HEK293 (cell line): ENCODE measurements around the gene PIP5KL1.

ENCODE experiments used
- BCL11B ChIP-seq: fragments of 450-650 bp; formaldehyde crosslinking; IDR thresholded peaks from 2 replicates; pipeline ENCODE4 v1.5.1; 2016; ENCODE audit warnings: low read depth, missing biosample characterization, missing genetic modification characterization
- FEZF1 ChIP-seq: fragments of 450-650 bp; formaldehyde crosslinking; IDR thresholded peaks from 2 replicates; pipeline ENCODE4 v1.5.1; 2016; ENCODE audit warnings: missing biosample characterization, missing genetic modification characterization
- GLIS2 ChIP-seq: fragments of 450-650 bp; formaldehyde crosslinking; IDR thresholded peaks from 2 replicates; pipeline ENCODE4 v1.5.1; 2016; ENCODE audit warnings: missing biosample characterization, missing genetic modification characterization
- KLF17 ChIP-seq: fragments of 450-650 bp; formaldehyde crosslinking; IDR thresholded peaks from 2 replicates; pipeline ENCODE4 v1.5.1; 2016; ENCODE audit warnings: missing biosample characterization, missing genetic modification characterization
- REPIN1 ChIP-seq: fragments of 450-650 bp; formaldehyde crosslinking; IDR thresholded peaks from 2 replicates; pipeline ENCODE4 v1.5.1; 2017; ENCODE audit warnings: missing biosample characterization, missing genetic modification characterization, low read depth
- SP7 ChIP-seq: fragments of 450-650 bp; formaldehyde crosslinking; IDR thresholded peaks from 2 replicates; pipeline ENCODE4 v1.5.1; 2016; ENCODE audit warnings: missing biosample characterization, missing genetic modification characterization
- ZFP69B ChIP-seq: fragments of 450-650 bp; formaldehyde crosslinking; IDR thresholded peaks from 2 replicates; pipeline ENCODE4 v1.5.1; 2016; ENCODE audit warnings: missing biosample characterization, missing genetic modification characterization
- ZNF121 ChIP-seq: fragments of 450-650 bp; formaldehyde crosslinking; IDR thresholded peaks from 2 replicates; pipeline ENCODE4 v1.5.1; 2016; ENCODE audit warnings: missing biosample characterization, missing genetic modification characterization
- ZNF184 ChIP-seq: fragments of 450-650 bp; IDR thresholded peaks from 2 replicates; pipeline ENCODE4 v1.5.1; 2018; ENCODE audit warnings: missing biosample characterization, mild to moderate bottlenecking, missing genetic modification characterization
- ZNF26 ChIP-seq: fragments of 450-650 bp; formaldehyde crosslinking; IDR thresholded peaks from 2 replicates; pipeline ENCODE4 v1.5.1; 2016; ENCODE audit warnings: missing biosample characterization, missing genetic modification characterization
- ZNF366 ChIP-seq: fragments of 450-650 bp; formaldehyde crosslinking; conservative IDR thresholded peaks from 2 replicates; pipeline ENCODE4 v1.5.1; 2016; ENCODE audit warnings: missing biosample characterization, missing genetic modification characterization
- ZNF404 ChIP-seq: fragments of 450-650 bp; formaldehyde crosslinking; IDR thresholded peaks from 2 replicates; pipeline ENCODE4 v1.5.1; 2017; ENCODE audit warnings: missing biosample characterization, missing genetic modification characterization
- ZNF560 ChIP-seq: fragments of 450-650 bp; formaldehyde crosslinking; IDR thresholded peaks from 2 replicates; pipeline ENCODE4 v1.5.1; 2017; ENCODE audit warnings: missing biosample characterization, missing genetic modification characterization, borderline replicate concordance
- ZNF600 ChIP-seq: fragments of 450-650 bp; formaldehyde crosslinking; IDR thresholded peaks from 2 replicates; pipeline ENCODE4 v1.5.1; 2016; ENCODE audit warnings: missing biosample characterization, missing genetic modification characterization
- ZSCAN23 ChIP-seq: fragments of 450-650 bp; formaldehyde crosslinking; IDR thresholded peaks from 2 replicates; pipeline ENCODE4 v1.5.1; 2016; ENCODE audit warnings: missing biosample characterization, missing genetic modification characterization
- TF ChIP-seq, protein P1 (sequence below): fragments of 450-650 bp; formaldehyde crosslinking; IDR thresholded peaks from 2 replicates; pipeline ENCODE4 v1.5.1; 2016; ENCODE audit warnings: missing biosample characterization, missing genetic modification characterization, borderline replicate concordance
- TF ChIP-seq, protein P2 (sequence below): fragments of 450-650 bp; formaldehyde crosslinking; IDR thresholded peaks from 2 replicates; pipeline ENCODE4 v1.5.1; 2017; ENCODE audit warnings: missing biosample characterization, missing genetic modification characterization
- TF ChIP-seq, protein P3 (sequence below): fragments of 450-650 bp; formaldehyde crosslinking; IDR thresholded peaks from 2 replicates; pipeline ENCODE4 v1.5.1; 2016; ENCODE audit warnings: missing biosample characterization, missing genetic modification characterization
- TF ChIP-seq, protein P4 (sequence below): fragments of 450-650 bp; formaldehyde crosslinking; IDR thresholded peaks from 2 replicates; pipeline ENCODE4 v1.5.1; 2016; ENCODE audit warnings: missing biosample characterization, missing genetic modification characterization
- TF ChIP-seq, protein P5 (sequence below): fragments of 450-650 bp; formaldehyde crosslinking; IDR thresholded peaks from 2 replicates; pipeline ENCODE4 v1.5.1; 2016; ENCODE audit warnings: missing biosample characterization, missing genetic modification characterization

The PIP5KL1 gene

DNA sequence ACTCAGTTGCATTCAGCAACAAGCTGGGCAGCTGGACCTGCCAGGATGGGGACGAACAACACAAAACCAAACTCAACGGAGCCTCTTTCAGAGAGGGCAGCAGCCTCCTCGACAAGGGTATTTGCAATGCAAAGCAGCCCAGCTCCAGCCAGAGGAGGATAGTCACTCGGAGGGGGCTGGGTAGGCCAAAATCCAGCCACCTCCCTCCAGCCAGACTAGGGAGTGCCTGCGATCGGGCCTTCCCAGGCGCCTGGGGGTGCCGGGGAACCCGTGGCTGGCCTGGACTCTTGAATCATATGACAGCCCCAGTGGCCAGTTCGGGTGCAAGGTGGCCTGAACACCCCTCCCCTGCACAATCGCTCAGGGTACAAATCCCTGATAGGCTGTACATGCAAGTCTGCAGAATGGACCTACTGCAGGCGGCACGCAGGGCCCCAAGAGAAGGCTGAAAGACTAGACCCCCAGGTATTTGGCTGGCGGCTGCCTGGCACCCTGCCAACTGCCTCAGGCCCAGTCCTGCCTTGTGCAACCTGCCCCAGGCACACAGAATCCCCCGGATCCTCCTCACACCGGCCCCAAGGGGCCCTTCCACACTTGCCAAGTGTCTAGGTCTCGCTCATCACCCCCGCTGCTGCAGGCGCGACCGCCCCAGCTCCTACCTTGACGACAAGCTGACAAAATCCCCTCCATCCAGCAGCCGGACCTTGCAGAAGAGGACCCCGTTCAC is 48.9 kb upstream of the PIP5KL1 start (continued):
- TF ChIP-seq KLF17 (tag by site-specific recombination) (no peak), ZNF26 (tag by site-specific recombination) (no peak), ZNF184 (tag by site-specific recombination) (peak; percentile 83), ZNF404 (tag by site-specific recombination) (no peak), SP7 (tag by site-specific recombination) (peak; percentile 18; the same call in 1 of the 2 replicates), GLIS2 (tag by site-specific recombination) (peak; percentile 64), ZNF366 (no peak), FEZF1 (tag by site-specific recombination) (no peak), ZSCAN23 (tag by site-specific recombination) (no peak), BCL11B (no peak), ZNF121 (tag by site-specific recombination) (no peak), REPIN1 (tag by site-specific recombination) (no peak), ZNF560 (no peak), ZFP69B (tag by site-specific recombination) (no peak), ZNF600 (tag by site-specific recombination) (no peak; the same call in 1 of the 2 replicates)
- TF ChIP-seq, protein P1, sequence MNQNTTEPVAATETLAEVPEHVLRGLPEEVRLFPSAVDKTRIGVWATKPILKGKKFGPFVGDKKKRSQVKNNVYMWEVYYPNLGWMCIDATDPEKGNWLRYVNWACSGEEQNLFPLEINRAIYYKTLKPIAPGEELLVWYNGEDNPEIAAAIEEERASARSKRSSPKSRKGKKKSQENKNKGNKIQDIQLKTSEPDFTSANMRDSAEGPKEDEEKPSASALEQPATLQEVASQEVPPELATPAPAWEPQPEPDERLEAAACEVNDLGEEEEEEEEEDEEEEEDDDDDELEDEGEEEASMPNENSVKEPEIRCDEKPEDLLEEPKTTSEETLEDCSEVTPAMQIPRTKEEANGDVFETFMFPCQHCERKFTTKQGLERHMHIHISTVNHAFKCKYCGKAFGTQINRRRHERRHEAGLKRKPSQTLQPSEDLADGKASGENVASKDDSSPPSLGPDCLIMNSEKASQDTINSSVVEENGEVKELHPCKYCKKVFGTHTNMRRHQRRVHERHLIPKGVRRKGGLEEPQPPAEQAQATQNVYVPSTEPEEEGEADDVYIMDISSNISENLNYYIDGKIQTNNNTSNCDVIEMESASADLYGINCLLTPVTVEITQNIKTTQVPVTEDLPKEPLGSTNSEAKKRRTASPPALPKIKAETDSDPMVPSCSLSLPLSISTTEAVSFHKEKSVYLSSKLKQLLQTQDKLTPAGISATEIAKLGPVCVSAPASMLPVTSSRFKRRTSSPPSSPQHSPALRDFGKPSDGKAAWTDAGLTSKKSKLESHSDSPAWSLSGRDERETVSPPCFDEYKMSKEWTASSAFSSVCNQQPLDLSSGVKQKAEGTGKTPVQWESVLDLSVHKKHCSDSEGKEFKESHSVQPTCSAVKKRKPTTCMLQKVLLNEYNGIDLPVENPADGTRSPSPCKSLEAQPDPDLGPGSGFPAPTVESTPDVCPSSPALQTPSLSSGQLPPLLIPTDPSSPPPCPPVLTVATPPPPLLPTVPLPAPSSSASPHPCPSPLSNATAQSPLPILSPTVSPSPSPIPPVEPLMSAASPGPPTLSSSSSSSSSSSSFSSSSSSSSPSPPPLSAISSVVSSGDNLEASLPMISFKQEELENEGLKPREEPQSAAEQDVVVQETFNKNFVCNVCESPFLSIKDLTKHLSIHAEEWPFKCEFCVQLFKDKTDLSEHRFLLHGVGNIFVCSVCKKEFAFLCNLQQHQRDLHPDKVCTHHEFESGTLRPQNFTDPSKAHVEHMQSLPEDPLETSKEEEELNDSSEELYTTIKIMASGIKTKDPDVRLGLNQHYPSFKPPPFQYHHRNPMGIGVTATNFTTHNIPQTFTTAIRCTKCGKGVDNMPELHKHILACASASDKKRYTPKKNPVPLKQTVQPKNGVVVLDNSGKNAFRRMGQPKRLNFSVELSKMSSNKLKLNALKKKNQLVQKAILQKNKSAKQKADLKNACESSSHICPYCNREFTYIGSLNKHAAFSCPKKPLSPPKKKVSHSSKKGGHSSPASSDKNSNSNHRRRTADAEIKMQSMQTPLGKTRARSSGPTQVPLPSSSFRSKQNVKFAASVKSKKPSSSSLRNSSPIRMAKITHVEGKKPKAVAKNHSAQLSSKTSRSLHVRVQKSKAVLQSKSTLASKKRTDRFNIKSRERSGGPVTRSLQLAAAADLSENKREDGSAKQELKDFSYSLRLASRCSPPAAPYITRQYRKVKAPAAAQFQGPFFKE (tag by site-specific recombination) = no peak
- TF ChIP-seq, protein P2, sequence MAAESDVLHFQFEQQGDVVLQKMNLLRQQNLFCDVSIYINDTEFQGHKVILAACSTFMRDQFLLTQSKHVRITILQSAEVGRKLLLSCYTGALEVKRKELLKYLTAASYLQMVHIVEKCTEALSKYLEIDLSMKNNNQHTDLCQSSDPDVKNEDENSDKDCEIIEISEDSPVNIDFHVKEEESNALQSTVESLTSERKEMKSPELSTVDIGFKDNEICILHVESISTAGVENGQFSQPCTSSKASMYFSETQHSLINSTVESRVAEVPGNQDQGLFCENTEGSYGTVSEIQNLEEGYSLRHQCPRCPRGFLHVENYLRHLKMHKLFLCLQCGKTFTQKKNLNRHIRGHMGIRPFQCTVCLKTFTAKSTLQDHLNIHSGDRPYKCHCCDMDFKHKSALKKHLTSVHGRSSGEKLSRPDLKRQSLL = no peak
- TF ChIP-seq, protein P3, sequence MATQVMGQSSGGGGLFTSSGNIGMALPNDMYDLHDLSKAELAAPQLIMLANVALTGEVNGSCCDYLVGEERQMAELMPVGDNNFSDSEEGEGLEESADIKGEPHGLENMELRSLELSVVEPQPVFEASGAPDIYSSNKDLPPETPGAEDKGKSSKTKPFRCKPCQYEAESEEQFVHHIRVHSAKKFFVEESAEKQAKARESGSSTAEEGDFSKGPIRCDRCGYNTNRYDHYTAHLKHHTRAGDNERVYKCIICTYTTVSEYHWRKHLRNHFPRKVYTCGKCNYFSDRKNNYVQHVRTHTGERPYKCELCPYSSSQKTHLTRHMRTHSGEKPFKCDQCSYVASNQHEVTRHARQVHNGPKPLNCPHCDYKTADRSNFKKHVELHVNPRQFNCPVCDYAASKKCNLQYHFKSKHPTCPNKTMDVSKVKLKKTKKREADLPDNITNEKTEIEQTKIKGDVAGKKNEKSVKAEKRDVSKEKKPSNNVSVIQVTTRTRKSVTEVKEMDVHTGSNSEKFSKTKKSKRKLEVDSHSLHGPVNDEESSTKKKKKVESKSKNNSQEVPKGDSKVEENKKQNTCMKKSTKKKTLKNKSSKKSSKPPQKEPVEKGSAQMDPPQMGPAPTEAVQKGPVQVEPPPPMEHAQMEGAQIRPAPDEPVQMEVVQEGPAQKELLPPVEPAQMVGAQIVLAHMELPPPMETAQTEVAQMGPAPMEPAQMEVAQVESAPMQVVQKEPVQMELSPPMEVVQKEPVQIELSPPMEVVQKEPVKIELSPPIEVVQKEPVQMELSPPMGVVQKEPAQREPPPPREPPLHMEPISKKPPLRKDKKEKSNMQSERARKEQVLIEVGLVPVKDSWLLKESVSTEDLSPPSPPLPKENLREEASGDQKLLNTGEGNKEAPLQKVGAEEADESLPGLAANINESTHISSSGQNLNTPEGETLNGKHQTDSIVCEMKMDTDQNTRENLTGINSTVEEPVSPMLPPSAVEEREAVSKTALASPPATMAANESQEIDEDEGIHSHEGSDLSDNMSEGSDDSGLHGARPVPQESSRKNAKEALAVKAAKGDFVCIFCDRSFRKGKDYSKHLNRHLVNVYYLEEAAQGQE (tag by site-specific recombination) = no peak
- TF ChIP-seq, protein P4, sequence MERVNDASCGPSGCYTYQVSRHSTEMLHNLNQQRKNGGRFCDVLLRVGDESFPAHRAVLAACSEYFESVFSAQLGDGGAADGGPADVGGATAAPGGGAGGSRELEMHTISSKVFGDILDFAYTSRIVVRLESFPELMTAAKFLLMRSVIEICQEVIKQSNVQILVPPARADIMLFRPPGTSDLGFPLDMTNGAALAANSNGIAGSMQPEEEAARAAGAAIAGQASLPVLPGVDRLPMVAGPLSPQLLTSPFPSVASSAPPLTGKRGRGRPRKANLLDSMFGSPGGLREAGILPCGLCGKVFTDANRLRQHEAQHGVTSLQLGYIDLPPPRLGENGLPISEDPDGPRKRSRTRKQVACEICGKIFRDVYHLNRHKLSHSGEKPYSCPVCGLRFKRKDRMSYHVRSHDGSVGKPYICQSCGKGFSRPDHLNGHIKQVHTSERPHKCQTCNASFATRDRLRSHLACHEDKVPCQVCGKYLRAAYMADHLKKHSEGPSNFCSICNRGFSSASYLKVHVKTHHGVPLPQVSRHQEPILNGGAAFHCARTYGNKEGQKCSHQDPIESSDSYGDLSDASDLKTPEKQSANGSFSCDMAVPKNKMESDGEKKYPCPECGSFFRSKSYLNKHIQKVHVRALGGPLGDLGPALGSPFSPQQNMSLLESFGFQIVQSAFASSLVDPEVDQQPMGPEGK (tag by site-specific recombination) = peak; percentile 66
- TF ChIP-seq, protein P5, sequence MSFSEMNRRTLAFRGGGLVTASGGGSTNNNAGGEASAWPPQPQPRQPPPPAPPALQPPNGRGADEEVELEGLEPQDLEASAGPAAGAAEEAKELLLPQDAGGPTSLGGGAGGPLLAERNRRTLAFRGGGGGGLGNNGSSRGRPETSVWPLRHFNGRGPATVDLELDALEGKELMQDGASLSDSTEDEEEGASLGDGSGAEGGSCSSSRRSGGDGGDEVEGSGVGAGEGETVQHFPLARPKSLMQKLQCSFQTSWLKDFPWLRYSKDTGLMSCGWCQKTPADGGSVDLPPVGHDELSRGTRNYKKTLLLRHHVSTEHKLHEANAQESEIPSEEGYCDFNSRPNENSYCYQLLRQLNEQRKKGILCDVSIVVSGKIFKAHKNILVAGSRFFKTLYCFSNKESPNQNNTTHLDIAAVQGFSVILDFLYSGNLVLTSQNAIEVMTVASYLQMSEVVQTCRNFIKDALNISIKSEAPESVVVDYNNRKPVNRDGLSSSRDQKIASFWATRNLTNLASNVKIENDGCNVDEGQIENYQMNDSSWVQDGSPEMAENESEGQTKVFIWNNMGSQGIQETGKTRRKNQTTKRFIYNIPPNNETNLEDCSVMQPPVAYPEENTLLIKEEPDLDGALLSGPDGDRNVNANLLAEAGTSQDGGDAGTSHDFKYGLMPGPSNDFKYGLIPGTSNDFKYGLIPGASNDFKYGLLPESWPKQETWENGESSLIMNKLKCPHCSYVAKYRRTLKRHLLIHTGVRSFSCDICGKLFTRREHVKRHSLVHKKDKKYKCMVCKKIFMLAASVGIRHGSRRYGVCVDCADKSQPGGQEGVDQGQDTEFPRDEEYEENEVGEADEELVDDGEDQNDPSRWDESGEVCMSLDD (tag by site-specific recombination) = peak; percentile 63
